GM19035 (cell line): Measurements from ENCODE around the gene ENPP5.
"Not testable (repeated sequence)": the region's sequence is repeated elsewhere in the genome, so short reads cannot be mapped to it uniquely, and the experiment has no call there.

Experiments
- ATAC-seq: cut with Tn5 transposase; IDR thresholded peaks from one replicate; pipeline ENCODE4 v1.9.1; 2021; ENCODE audit not compliant: unreplicated experiment

ENPP5 gene

DNA sequence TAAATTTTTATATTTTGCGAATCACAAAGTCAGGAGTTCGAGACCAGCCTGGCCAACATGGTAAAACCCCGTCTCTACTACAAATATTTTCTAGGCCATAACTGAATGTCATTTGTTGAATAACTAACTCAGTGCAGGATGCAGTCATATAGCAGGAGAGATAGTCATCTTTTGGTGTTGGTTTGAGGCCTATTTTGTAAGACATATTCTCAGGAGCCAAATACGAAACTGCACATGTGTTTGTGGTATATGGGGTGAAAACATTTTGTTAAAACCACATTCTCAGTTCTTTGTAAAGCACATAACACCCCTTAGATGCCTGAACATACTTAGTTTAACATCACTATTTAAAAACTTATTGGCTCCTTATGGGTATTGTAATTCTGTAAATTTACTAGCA is 4.7 kb upstream of the ENPP5 start:
- ATAC-seq, result peak; percentile 74

DNA sequence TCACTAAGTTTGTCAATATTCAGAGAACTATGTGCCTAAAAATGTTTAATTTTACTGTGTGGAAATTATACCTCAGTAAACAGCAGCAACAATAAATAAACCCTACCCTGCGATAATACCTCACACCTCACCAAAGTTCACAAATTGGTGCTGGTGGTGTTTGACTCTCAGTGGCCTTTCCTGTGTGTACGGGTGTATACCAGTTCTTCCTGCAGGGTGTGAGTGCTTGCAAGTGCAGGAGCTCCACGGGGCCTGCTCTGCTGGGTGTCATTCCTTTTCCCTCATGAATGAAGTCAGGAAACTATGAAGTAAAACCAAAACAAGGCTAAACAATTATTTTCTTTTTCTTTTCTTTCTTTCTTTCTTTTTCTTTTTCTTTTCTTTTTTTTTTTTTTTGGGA is 4.1 kb upstream of the ENPP5 start:
- ATAC-seq, result no peak

DNA sequence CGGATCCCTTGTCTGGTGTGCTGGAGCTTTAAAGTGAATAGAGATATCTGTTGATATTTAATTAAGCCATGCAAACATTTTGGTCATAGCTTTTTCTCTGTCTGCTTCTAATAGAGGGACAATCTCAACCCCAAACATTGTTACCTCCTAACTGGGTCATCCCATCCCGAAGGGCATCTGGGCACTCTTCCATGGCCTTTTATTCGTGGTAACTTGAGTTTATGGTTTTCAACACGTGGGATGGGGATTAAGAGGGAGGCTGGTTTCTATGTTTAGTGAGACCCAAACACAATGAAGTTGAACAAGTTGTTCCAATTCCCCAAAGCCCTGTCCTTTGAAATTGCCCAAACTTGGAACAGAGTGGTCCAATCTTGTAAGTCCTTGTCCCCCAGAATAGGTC is 1.4 kb upstream of the ENPP5 start:
- ATAC-seq, result no peak

DNA sequence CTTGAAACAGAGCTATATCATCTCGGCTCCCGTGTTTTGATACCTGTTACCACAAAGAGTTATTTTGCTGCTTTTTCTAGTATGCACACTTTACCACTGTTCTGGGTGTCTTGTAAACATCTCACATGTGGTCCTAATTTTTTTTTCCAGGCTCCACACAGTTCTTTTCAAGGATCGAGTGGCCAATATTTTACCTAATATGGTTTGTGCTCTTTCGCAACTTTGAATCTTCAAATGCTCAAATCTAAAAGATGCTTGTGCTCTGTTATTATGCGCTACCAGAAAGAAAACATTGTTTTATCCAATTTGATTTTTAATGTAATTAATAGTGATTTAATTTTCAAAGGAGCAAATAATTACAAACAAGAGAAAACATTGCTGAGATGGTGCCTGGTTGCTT is 10.7 kb downstream of the ENPP5 start:
- no peak for ATAC-seq

DNA sequence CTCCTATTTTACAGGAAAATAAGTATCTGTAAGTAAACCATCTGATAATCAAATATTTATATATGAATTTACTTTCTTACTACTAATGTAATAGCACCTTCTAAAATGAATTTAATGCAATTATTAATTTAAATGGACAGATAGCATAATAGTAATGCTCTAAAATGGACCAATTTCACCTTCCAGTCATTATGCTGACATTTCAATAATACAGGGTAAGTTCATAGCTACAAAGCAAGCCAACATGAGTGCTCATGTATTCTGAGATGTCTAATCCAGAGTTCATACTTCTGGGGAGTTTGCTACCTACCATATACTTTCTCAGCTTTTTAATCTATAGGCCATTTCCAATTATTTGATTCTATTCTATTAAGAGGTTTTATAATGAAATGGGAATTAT is 11.6 kb downstream of the ENPP5 start:
- ATAC-seq, result no peak

DNA sequence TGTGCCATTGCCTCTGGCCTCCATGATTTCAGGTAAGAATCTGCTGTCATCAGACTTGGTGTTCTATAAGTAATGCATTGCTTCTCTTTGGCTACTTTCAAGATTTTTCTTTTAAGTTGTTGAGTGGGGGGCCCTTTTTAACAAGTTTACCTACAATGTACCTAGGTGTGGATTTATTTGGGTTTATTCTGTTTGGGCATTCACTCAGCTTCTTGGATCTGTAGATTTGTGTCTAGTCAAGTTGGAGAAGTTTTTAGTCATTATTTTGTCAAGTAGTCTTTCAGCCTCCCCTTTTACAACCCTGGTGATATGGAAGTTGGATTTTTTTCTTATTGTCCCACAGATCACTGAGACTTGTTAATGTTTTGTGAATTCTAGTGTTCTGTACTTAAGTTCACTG is 14.1 kb downstream of the ENPP5 start:
- no peak for ATAC-seq

DNA sequence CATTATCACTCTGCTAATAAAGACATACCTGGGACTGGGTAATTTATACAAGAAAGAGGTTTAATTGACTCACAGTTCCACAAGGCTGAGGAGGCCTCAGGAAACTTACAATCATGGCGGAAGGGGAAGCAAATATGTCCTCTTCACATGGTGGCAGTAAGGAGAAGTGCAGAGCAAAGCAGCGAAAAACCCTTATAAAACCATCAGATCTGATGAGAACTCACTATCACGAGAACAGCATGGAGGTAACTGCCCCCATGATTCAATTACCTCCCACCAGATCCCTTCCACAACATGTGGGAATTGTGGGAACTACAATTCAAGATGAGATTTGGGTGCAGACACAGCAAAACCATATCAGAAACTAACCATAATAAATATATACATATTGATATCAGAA is 21.7 kb downstream of the ENPP5 start:
- not testable (repeated sequence) for ATAC-seq

DNA sequence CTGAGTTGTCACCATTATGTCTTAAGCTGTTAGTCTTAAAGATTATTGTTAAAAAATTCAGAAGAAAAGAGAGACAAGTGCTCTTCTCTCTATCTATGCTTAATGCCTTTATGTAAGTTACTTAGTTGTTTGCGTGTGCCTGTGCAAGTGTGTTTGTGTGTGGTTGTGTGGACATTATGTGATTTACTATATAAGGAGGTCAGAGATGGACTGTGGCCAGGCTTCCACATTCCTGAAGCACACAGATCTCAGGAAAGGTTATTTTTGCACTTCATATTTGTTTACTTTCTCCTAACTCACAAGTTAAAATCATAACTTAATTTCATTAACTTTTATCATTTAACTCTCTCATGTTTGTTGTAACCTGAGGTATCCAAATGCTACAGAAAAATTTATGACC is 26.5 kb downstream of the ENPP5 start:
- ATAC-seq, result no peak

DNA sequence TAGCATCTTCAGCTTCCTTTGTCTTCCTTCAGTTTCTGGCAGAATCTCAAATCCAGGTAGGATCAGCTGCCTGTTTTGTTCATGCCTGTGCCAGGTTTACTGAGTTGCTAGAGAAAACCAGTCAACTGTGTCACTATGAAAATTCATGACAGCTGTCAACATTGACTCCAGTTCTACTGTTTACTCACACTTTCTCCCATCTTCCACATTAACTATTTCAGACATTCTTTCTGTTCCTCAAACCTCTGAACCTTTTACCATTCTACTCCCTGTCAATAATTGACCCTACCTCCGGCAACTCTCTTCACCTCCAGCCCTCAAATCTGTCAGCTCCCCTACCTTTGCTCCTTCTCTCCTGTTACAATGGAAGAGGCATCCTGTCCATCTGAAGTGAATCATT is 32.5 kb downstream of the ENPP5 start:
- ATAC-seq, result peak; percentile 64

DNA sequence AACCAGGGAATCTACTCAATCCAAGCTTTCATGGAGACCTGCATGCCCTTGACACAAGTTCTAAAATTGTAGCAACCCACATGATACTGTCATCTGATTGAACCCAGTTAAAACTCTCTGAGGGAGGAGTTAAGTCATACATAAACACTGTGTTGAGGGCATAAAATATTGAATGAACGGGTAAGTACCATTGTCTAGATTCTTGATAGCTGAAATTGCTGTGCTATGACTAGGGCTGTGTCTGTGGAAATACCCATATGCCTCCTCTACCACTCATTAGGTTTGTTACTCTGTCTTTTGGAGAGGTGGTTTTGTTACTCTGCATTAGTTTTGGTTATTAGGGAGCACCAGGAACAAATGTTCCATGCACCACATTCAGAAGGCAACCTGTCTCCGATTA is 33.4 kb downstream of the ENPP5 start:
- peak; percentile 55 for ATAC-seq

DNA sequence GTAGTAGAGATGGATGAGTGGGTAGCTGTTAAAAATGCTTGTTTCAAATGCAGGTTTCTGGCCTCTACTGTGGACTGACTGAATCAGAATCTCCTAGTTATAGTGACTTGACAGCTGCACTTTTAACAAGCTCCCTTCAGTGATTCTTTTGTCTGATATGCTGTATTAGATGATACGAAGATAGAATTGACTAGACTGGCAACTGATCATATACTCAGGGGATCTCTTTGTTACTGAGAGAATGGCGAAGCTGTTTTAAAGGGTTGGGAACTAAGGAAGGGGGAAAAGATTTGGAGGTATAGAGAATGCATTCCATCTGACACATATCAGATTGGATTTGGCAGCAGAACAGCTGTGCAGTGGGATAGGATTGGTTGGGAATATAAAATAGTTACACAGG is 33.9 kb downstream of the ENPP5 start:
- no peak for ATAC-seq

DNA sequence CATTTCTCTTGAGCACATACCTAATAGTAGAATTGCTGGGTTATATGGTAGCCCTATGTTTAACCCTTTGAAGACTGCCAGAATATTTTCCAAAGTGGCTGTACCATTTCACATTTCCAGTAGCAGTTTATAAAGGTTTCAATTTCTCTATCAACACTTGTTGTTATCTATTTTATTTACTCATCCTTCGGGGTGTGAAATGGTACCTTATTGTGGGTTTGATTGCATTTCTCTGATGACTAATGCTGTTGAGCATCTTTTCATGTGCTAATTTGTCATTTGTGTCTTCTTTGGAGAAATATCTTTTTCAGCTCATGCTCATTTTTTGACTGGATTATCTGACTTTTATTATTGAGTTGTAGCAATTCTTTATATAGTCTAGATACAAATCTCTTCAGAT is 35.6 kb downstream of the ENPP5 start:
- no peak for ATAC-seq

DNA sequence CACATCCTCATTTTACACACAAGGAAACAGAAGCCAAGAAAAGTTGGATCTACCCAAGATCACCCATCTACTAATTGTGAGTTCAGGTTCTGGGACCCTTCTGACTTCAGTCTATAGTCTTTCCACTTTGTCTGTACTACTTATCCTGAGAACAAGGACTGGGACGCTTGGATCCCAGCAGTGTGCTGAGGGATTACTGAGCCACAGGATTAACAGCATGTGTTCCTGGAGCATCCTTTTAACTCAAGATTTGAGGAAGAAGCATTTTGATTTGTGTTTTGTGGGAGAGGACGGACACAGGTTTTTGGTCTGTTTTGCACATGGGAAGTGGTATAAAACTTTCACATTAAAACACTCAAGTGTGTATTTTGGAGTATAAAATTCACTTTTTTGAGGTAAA is 36.6 kb downstream of the ENPP5 start:
- no peak for ATAC-seq

DNA sequence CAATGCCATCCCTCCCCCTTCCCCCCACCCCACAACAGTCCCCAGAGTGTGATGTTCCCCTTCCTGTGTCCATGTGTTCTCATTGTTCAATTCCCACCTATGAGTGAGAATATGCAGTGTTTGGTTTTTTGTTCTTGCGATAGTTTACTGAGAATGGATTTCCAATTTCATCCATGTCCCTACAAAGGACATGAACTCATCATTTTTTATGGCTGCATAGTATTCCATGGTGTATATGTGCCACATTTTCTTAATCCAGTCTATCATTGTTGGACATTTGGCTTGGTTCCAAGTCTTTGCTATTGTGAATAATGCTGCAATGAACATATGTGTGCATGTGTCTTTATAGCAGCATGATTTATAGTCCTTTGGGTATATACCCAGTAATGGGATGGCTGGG is 39.5 kb downstream of the ENPP5 start:
- ATAC-seq, result not testable (repeated sequence)

DNA sequence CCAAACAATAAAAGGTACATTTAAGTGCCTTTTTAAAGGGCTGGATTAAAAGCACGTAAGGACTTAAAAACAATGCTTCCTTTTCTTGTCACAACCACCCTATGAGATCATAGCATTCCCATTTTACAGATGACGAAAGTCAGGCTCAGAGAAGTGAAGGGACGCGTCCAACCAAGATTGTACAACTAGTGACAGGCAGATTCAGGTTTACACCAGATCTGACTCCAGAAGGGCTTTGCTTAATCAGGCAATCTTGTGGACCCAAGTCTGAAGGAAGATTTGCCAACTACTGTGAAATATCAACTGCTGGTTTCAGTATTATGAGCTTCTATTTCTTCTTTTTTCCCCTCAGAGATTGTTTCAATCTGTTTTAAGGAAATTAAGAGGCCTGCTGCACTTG is 40.1 kb downstream of the ENPP5 start:
- no peak for ATAC-seq

DNA sequence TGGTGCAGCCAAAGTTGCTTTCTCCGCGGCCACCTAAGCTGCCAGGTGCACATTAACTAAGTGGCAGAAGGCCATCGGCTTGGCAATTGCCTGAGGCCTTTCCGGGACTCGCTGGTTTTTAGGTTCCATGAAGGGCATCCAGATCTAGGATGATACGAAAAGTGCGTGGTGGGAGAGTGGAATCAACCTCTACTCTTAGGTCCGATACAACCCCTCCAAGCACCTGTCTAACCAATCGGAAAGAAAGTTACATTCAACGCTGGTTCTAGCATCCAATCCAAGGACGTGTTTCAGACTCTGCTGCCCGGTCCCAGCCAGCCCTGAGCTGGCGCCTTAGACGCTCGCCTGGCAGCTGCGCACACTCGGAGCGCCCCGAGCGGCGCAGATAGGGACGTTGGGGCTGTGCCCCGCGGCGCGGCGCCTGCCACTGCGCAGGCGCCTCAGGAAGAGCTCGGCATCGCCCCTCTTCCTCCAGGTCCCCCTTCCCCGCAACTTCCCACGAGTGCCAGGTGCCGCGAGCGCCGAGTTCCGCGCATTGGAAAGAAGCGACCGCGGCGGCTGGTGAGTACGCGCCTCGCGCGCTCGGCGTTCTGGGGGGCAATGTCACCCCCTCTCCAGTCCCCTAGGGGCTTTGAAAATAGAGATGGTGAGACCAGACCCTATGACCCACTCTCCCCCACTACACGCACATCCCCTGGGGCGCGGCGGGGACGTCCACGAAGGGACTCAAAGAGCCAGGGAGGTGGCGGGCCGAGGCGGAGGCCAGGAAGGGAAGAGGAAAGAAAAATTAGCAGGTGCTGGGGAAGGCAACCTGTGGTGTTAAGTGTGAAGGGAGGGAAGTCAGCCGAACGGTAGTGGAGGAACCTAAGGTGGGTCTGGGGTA is 40.9 kb downstream of the ENPP5 start, which contains the start of gene ENPP4:
ENPP4 (plus strand) TSS at position 361 of the 883 bp plus-strand sequence. CDS start 9,595 bp downstream, outside the sequence.
- ATAC-seq, result peak; percentile 96

DNA sequence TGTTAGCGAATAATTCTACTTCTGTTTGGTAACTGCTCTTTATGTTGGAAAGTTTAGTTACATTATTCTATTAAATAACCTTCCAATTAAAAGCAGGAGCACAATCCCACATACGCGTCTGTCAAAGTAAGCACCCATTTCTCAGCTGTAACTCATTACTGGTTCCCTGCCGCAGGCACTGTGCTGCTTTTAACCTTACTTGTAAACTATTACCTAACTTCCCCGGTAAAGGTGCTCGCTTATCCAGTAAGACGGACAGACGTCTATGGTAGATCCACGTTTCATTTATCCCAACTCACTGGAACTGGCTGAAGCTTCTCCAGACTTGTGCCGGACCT is 41.5 kb downstream of the ENPP5 start:
- peak; percentile 12 for ATAC-seq

DNA sequence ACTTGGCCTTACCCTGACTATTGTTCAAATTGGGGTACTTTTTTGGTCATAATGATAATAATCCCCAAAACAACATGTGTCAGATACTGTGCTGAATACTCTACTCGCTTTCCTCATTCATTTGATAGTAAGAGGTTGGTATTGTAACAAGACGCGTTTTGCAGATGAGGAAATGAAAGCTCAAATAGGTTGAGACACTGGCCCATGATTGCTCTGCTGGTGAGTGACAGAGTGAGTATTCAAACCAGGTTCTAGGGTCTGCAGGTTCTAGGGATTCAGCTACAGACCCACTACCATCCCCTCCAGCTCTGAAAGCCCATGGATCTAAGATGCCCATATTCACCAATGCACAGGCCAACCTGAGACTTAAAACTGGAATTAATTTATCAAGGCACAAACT is 42.3 kb downstream of the ENPP5 start:
- peak; percentile 28 for ATAC-seq

DNA sequence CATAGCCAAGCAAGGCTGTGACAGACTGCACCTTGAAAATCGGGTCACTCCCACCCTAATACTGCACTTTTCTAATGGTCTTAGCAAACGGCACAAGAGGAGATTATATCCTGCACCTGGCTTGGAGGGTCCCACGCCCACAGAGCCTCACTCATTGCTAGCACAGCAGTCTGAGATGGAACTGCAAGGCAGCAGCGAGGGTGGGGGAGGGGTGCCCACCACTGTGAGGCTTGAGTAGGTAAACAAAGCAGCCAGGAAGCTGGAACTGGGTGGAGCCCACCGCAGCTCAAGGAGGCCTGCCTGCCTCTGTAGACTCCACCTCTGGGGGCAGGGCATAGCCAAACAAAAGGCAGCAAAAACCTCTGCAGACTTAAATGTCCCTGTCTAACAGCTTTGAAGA is 51.1 kb downstream of the ENPP5 start:
- ATAC-seq, result not testable (repeated sequence)

DNA sequence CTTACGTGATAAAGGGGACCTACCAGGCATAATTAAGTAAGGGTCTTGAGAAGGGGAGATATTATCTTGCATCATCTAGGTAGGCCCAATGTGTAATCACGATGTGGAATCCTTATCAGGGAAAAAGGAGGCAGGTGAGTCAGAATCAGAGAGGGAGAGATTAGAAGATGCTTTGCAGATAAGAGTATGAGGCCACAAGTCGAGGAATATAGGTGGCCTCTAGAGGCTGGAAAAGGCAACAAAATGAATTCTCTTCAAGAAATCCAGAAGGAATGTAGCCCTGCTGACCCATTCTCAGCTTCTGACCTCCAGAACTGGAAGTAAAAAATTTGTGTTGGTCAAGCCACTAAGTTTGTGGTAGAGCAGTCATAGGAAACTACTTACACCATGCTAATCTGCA is 51.9 kb downstream of the ENPP5 start:
- ATAC-seq, result no peak

DNA sequence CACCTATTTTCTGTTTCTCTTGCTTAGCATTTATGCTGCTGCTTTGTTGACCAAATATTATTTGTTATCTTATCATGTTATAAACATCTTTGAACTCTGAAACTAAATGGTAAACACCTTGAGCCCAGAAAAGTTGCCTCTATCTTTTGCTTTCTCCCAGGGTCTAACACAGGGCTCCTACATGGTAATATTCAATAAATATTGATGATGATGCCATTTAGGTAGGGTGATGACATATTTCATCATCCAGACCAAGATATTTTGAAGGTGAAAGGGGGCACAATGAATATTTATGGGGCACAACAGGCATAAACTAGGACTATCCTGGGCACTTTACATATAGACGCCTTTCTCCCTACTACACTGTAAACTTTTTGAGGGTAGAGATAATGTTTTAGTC is 52.6 kb downstream of the ENPP5 start:
- no peak for ATAC-seq

DNA sequence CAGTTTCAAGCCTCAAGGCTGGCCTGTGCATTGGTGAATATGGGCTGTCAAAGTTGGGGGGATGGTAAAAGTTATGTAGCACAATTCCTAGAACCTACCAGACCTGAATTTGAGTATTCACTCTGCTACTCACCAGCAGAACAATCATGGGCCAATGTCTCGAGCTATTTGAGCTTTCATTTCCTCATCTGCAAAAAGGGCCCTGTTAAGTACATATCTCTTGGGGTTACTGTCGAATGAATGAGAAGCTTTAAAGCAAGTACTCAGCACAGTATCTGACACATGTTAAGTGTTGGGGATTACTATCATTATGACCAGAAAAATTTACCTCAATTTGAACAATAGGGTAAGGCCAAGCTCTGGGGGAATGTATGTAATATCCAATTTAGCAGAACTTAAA is 54.5 kb downstream of the ENPP5 start:
- ATAC-seq, result no peak

DNA sequence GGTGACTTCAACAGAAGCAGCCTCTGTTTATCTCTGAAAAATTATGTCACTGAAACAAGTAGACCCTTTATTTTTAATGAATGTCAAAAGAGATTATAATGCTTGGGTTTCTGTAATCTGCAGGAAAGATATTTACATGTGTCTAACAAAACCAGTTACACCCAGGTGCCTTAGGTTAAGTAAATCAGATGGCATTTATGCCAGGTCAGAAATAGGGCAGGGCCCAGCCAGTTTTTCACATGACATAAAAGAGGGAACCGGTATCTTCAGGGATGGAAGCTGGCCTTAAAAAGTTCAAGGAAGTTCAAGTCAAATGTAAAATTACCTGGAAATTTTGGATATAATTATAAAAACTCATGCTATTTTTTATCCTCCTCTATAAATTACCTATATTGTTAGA is 55.1 kb downstream of the ENPP5 start:
- no peak for ATAC-seq
